HepG2 (cell line): ENCODE data around the gene MRPL38. TPM values are rescaled to one million over a fixed set of nuclear protein-coding genes. Genes with fewer than 3 reads are reported as not detected.

Experiments used
- ATAC-seq: fragments of 200-7000 bp; cut with Tn5 transposase; 3 replicates; pipeline ENCODE4 v1.9.1; 2020; ENCODE audit warnings: mild to moderate bottlenecking, moderate library complexity
- BruUV-seq: library from RNA; stranded (reverse); fragments of 400-500 nt; replicated peaks from 2 replicates; lab custom pipeline; 2021; lab: Mats Ljungman, UMichigan
- CTCF ChIA-PET: fragments of 300-600 bp; formaldehyde crosslinking; extraction: SDS; loops from one replicate; lab custom pipeline; 2021; ENCODE audit warnings: low total read pairs, inconsistent platforms, low intra/inter-chr PET ratio; lab: Yijun Ruan, JAX
- POLR2A ChIA-PET: fragments of 350-600 bp; sonication (Branson Sonifier 250); formaldehyde crosslinking; loops from one replicate; lab custom pipeline; 2020; ENCODE audit warnings: antibody characterized with exemption, inconsistent platforms; lab: Yijun Ruan, JAX
- DNase-seq: peaks from one replicate; pipeline ENCODE4 v3.0.0-alpha.2; 2015; ENCODE audit warnings: low spot score
- FAIRE-seq: peaks from 3 replicates; lab custom pipeline; 2011; peaks lifted over from hg19 to GRCh38; lab: Jason Lieb, UNC
- H2AFZ ChIP-seq: one replicate; pipeline ENCODE4 v1.6.1; 2011; ENCODE audit warnings: low read length, inconsistent platforms
- H3K27ac ChIP-seq: fragments of 300-600 bp; 3 replicates; pipeline ENCODE4 v1.8.0; 2011; ENCODE audit warnings: mixed run types, mild to moderate bottlenecking, mixed read lengths, low read length, inconsistent platforms; ENCODE audit not compliant: insufficient read depth; ENCODE audit errors: extremely low read length
- H3K27me3 ChIP-seq, 2 experiments: fragments of 200-600 bp in 1 of 2; 2 replicates in 1 of 2; 3 replicates in 1 of 2; pipeline versions ENCODE4 v1.6.0 to v1.8.0; 2011; ENCODE audit warnings: low read length in 2 of 2, mild to moderate bottlenecking in 2 of 2, moderate library complexity in 2 of 2, inconsistent platforms in 1 of 2; ENCODE audit not compliant: insufficient read depth in 2 of 2, control insufficient read depth in 1 of 2
- H3K36me3 ChIP-seq, 2 experiments: fragments of 200-600 bp in 1 of 2; replicated peaks in 1 of 2; 2 replicates in 1 of 2; 3 replicates in 1 of 2; pipeline versions ENCODE4 v1.5.1 to v1.8.0; 2011; ENCODE audit warnings: low read length in 2 of 2, inconsistent platforms in 1 of 2; ENCODE audit not compliant: insufficient read depth in 2 of 2, control insufficient read depth in 1 of 2
- H3K4me1 ChIP-seq: 2 replicates; pipeline ENCODE4 v1.5.1; 2012; ENCODE audit warnings: low read length, inconsistent platforms; ENCODE audit not compliant: insufficient read depth
- H3K4me2 ChIP-seq: 2 replicates; pipeline ENCODE4 v1.6.0; 2011; ENCODE audit warnings: low read depth, low read length, inconsistent platforms
- H3K4me3 ChIP-seq, 3 experiments: fragments of 200-600 bp in 1 of 3; sonication (generic), shearing (Covaris generic) in 1 of 3; replicated peaks in 1 of 3; 2 replicates each; pipeline ENCODE4 v1.5.1; 2011 to 2016; ENCODE audit warnings: low read length in 3 of 3, inconsistent platforms in 2 of 3, low read depth in 2 of 3, mild to moderate bottlenecking in 2 of 3, control low read depth in 1 of 3, mixed read lengths in 1 of 3; ENCODE audit not compliant: insufficient read depth in 1 of 3
- H3K79me2 ChIP-seq: one replicate; pipeline ENCODE4 v1.6.1; 2011; ENCODE audit warnings: low read length, inconsistent platforms; ENCODE audit not compliant: insufficient read depth
- H3K9ac ChIP-seq: 2 replicates; pipeline ENCODE4 v1.6.0; 2011; ENCODE audit warnings: mild to moderate bottlenecking, low read depth, low read length, inconsistent platforms; ENCODE audit not compliant: insufficient read depth
- H3K9me3 ChIP-seq: 2 replicates; pipeline ENCODE4 v1.5.1; 2012; ENCODE audit warnings: mild to moderate bottlenecking, low read length
- H4K20me1 ChIP-seq: 2 replicates; pipeline ENCODE4 v1.6.0; 2011; ENCODE audit warnings: inconsistent platforms, mild to moderate bottlenecking, low read length, moderate library complexity; ENCODE audit not compliant: insufficient read depth
- AGO2 ChIP-seq: fragments of 200-400 bp; formaldehyde crosslinking; optimal IDR thresholded peaks from 2 replicates; pipeline ENCODE3; 2017; ENCODE audit warnings: mild to moderate bottlenecking, low read depth, low read length, moderate library complexity
- CC2D1A ChIP-seq: sonication (generic); formaldehyde crosslinking; IDR thresholded peaks from 2 replicates; pipeline ENCODE4 v1.8.1; 2023; ENCODE audit warnings: mild to moderate bottlenecking, missing genetic modification reagents
- ONECUT2 ChIP-seq: sonication (generic); formaldehyde crosslinking; IDR thresholded peaks from 2 replicates; pipeline ENCODE4 v1.4.0; 2020; ENCODE audit warnings: missing genetic modification reagents
- POLR2A ChIP-seq, 2 experiments: IDR thresholded peaks; 2 replicates each; pipeline ENCODE4 v1.6.1; 2011; ENCODE audit warnings: low read depth in 2 of 2, low read length in 2 of 2, mild to moderate bottlenecking in 1 of 2, moderate library complexity in 1 of 2; ENCODE audit not compliant: insufficient read depth in 1 of 2
- RBFOX2 ChIP-seq: fragments of 200-400 bp; formaldehyde crosslinking; IDR thresholded peaks from 2 replicates; pipeline ENCODE4 v1.6.1; 2017; ENCODE audit warnings: low read depth, mild to moderate bottlenecking, low read length
- SRSF9 ChIP-seq: fragments of 200-400 bp; formaldehyde crosslinking; IDR thresholded peaks from 2 replicates; pipeline ENCODE4 v1.6.1; 2018; ENCODE audit warnings: borderline replicate concordance, mild to moderate bottlenecking, low read depth, low read length; ENCODE audit not compliant: insufficient read depth, poor library complexity, severe bottlenecking
- XBP1 ChIP-seq: sonication (generic); formaldehyde crosslinking; IDR thresholded peaks from 2 replicates; pipeline ENCODE4 v1.5.0; 2020; ENCODE audit warnings: missing genetic modification reagents
- ZNF235 ChIP-seq: sonication (generic); formaldehyde crosslinking; IDR thresholded peaks from 2 replicates; pipeline ENCODE4 v1.8.1; 2023; ENCODE audit warnings: mild to moderate bottlenecking, missing genetic modification reagents, borderline replicate concordance
- ZNF24 ChIP-seq: fragments of 450-650 bp; IDR thresholded peaks from 2 replicates; pipeline ENCODE4 v1.6.1; 2017; ENCODE audit warnings: antibody characterized with exemption, mild to moderate bottlenecking
- ZNF382 ChIP-seq: sonication (generic); formaldehyde crosslinking; IDR thresholded peaks from 2 replicates; pipeline ENCODE4 v1.5.0; 2020; ENCODE audit warnings: missing genetic modification reagents, mild to moderate bottlenecking, borderline replicate concordance
- ZNF564 ChIP-seq: sonication (generic); formaldehyde crosslinking; IDR thresholded peaks from 2 replicates; pipeline ENCODE4 v1.8.1; 2023; ENCODE audit warnings: mild to moderate bottlenecking, missing genetic modification reagents
- ZNF746 ChIP-seq: sonication (generic); formaldehyde crosslinking; IDR thresholded peaks from 2 replicates; pipeline ENCODE4 v1.8.0; 2022; ENCODE audit warnings: mild to moderate bottlenecking, missing genetic modification reagents
- ZSCAN12 ChIP-seq: sonication (generic); formaldehyde crosslinking; IDR thresholded peaks from 2 replicates; pipeline ENCODE4 v1.9.0; 2021; ENCODE audit warnings: mild to moderate bottlenecking, missing genetic modification reagents
- WGBS: methylation state at CpG from one replicate; pipeline ENCODE4 v1.1.6; 2017; ENCODE audit warnings: low lambda C conversion rate; 5-methylcytosine and 5-hydroxymethylcytosine counted together
- in situ Hi-C: cut with HindIII; loops from 2 replicates; pipeline ENCODE4 v1.10.0; 2017; ENCODE audit warnings: low pct_unique_long_range_greater_than_20kb; ENCODE audit not compliant: extremely low pct_ligation_motif_present
- intact Hi-C: fragments of 100-400 bp; cut with micrococcal nuclease; formaldehyde crosslinking; loops from one replicate; pipeline ENCODE4 v1.10.0; 2022; ENCODE audit not compliant: unreplicated experiment
- polyA plus RNA-seq, 8 experiments: library from polyadenylated mRNA; depleted of rRNA in 3 of 8; stranded (reverse) in 7 of 8; unstranded in 1 of 8; fragments of >200 nt; fragmentation: Illumina TruSeq in 4 of 8; extraction: Trizol in 4 of 8; gene quantifications; 2 replicates each; pipeline versions ENCODE4 v1.2.1 to v1.2.3, GENCODE V29; 2011 to 2016; ENCODE audit warnings: low read depth in 4 of 8, missing spikeins in 1 of 8, mixed read lengths in 1 of 8; ENCODE audit not compliant: insufficient read depth in 1 of 8
- total RNA-seq, 5 experiments: library from RNA; depleted of rRNA; stranded (reverse); fragments of >200 nt; fragmentation: Illumina TruSeq; extraction: Trizol; gene quantifications; 2 replicates each; pipeline ENCODE4 v1.2.3, GENCODE V29; 2016; ENCODE audit warnings: low read depth in 1 of 5
- TF ChIP-seq, protein P1 (sequence below): sonication (generic); formaldehyde crosslinking; IDR thresholded peaks from 2 replicates; pipeline ENCODE4 v1.5.1; 2020; ENCODE audit warnings: mild to moderate bottlenecking, missing genetic modification reagents, moderate library complexity

The MRPL38 gene
- total and polyA plus RNA-seq, 2 of the 13 experiments (the other 11 are each of a cell fraction or from before 2014, with no cell fraction given) = 83.7 to 125 TPM

DNA sequence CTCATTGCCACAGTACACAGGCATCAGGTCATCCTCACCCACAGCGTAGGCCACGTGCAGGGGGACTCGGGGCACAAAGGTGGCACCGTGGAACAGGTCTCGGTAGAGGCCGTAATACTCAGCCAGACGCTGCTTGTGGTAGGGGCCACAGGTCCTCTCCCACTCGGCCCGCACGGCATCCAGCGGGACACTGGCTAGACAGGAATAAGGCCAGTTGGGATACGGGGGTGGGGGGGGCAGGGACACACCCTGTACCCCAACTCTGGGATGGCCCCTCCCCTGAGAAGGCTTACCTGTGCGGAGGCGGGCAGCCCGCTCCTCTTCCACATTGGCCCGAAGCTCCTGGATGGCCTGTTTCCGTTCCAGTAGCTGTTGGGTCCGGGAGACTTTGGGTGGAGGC lies 3.0 kb downstream of the MRPL38 start:
- Histone ChIP-seq H2AFZ (no peak overlapping the region), H3K27me3 (no peaks in the 10 kb centered on the region; a peak in 1 of 5 replicates), H3K4me3 (no peak overlapping the region), H3K27ac (no peak overlapping the region), H3K79me2 (peaks cover 19% of the 10 kb centered on the region), H3K9ac (no peak overlapping the region), H3K36me3 (peaks cover 28 to 53% of the 10 kb centered on the region in 2 experiments), H3K4me1 (peaks cover 36% of the 10 kb centered on the region), H3K4me2 (no peak overlapping the region), H3K9me3 (no peaks in the 10 kb centered on the region), H4K20me1 (no peaks in the 10 kb centered on the region)
- in situ Hi-C loops = no loop called here
- POLR2A ChIA-PET = interaction anchor here (1.3 to 7.7 kb wide), 5 partner anchors 10 to 102 kb away, joined by 4 to 95 read pairs (median 55); partner anchors contain the start of genes TRIM47 and WBP2
- CTCF ChIA-PET = no interaction called here
- TF ChIP-seq ZNF24 = no peak
- TF ChIP-seq RBFOX2 = peak; percentile 59
- peak; percentile 17 for TF ChIP-seq AGO2
- TF ChIP-seq POLR2A (IDR thresholded peaks at IDR 0.05; ENCODE audit: insufficient read depth in 1 of 2, low read depth in 2 of 2, low read length in 2 of 2) = 0 out of 4 replicates have a peak, but pooled peaks of 1 of the 2 experiments have one; percentile 5
- no peak for TF ChIP-seq ZSCAN12 (CRISPR knock-in tag)
- TF ChIP-seq SRSF9 = no peak
- no peak for TF ChIP-seq CC2D1A
- TF ChIP-seq ONECUT2 = no peak
- TF ChIP-seq ZNF382 (CRISPR knock-in tag) = no peak
- no peak for TF ChIP-seq XBP1 (CRISPR knock-in tag)
- TF ChIP-seq, protein P1, sequence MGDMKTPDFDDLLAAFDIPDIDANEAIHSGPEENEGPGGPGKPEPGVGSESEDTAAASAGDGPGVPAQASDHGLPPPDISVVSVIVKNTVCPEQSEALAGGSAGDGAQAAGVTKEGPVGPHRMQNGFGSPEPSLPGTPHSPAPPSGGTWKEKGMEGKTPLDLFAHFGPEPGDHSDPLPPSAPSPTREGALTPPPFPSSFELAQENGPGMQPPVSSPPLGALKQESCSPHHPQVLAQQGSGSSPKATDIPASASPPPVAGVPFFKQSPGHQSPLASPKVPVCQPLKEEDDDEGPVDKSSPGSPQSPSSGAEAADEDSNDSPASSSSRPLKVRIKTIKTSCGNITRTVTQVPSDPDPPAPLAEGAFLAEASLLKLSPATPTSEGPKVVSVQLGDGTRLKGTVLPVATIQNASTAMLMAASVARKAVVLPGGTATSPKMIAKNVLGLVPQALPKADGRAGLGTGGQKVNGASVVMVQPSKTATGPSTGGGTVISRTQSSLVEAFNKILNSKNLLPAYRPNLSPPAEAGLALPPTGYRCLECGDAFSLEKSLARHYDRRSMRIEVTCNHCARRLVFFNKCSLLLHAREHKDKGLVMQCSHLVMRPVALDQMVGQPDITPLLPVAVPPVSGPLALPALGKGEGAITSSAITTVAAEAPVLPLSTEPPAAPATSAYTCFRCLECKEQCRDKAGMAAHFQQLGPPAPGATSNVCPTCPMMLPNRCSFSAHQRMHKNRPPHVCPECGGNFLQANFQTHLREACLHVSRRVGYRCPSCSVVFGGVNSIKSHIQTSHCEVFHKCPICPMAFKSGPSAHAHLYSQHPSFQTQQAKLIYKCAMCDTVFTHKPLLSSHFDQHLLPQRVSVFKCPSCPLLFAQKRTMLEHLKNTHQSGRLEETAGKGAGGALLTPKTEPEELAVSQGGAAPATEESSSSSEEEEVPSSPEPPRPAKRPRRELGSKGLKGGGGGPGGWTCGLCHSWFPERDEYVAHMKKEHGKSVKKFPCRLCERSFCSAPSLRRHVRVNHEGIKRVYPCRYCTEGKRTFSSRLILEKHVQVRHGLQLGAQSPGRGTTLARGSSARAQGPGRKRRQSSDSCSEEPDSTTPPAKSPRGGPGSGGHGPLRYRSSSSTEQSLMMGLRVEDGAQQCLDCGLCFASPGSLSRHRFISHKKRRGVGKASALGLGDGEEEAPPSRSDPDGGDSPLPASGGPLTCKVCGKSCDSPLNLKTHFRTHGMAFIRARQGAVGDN (CRISPR knock-in tag) = 0 out of 2 replicates have a peak, but pooled peaks have one; percentile 5
- TF ChIP-seq ZNF746 (CRISPR knock-in tag) = no peak
- no peak for TF ChIP-seq ZNF235 (CRISPR knock-in tag)
- no peak for TF ChIP-seq ZNF564 (CRISPR knock-in tag)
- intact Hi-C loops = no loop called here
- over 99% methylated on average over 14 of the region's 18 CpGs for WGBS
- DNase-seq (no peak), ATAC-seq (no peak), FAIRE-seq (no peak)
- BruUV-seq = no TSS peak
